Measurements from ENCODE around the gene B3GALNT2.
"Not testable (repeated sequence)": the region's sequence is repeated elsewhere in the genome, so short reads cannot be mapped to it uniquely, and the experiment has no call there.

B3GALNT2 gene

GRCh38 chr1:235503403-235504121 lies 690 bp downstream of the B3GALNT2 start:
- DNase-seq (ENCODE audit: low read depth), result no peak

- no peak for DNase-seq (ENCODE audit: low read depth)
Observed at GRCh38 chr1:235502601-235503402, 1.4 kb downstream of the B3GALNT2 start.

DNA sequence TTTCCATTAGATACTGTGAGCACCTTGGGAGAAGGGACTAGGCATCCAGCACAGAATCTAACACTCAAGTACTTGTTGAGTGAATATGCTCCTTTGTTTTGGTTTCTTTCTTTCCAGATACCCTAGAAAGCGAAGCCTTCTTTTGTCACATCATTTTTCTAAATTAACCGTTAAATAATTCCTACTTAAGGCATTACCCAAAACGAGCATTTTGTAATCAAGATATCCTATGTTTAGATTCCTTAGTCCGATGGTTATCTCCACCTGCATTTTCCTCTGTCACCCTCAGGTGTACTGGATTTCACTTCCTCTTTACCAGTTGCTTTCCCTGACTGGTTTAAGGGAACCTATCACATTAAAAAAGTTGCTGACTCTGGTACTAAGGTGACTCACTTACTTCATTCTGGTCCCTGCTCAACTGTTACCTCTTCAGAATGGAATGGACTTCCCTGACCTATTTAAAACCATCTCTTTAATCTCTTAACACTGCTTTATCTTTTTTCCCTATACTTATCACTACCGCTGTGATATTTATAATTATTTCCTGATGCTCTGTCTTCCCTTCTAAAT lies 3.2 kb downstream of the B3GALNT2 start:
- no peak for DNase-seq (ENCODE audit: low read depth)

DNA sequence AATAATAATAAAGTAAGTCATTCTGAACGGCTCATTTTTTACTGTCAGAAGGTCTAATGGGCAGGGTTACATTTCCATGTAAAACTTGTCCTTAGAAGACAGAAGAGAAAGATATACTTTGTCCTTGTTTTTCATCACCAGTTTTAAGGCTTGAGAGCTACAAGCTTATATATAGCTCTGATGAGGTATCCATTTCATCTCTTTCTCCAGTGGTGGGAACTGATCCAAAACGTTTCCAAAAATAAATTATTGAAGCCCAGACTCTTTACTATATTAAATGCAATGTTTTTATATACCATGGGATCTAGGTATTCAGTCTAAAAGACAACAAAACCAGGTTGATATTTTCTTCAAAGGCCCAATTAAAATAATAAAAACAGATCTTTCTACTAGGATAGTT lies 8.7 kb downstream of the B3GALNT2 start:
- DNase-seq (ENCODE audit: low read depth), result no peak

DNA sequence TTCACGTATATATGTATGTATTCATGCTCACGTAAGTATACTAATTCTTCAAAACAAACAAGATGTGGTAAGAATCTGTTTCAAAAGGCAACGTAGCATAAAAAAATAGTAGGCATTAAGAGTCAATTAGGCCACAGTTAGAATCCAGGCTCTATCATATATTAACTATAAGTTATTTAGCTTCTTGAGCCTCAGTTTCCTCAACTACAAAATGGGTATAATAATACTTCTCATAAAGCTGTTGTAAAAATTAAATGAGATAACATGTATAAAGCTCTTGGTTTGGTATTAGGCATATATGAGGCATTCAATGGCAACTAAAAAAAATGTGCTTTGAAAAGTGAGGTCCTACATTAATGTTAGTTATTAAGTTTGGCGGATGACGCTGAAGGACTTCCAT lies 9.2 kb downstream of the B3GALNT2 start:
- no peak for DNase-seq (ENCODE audit: low read depth)

DNA sequence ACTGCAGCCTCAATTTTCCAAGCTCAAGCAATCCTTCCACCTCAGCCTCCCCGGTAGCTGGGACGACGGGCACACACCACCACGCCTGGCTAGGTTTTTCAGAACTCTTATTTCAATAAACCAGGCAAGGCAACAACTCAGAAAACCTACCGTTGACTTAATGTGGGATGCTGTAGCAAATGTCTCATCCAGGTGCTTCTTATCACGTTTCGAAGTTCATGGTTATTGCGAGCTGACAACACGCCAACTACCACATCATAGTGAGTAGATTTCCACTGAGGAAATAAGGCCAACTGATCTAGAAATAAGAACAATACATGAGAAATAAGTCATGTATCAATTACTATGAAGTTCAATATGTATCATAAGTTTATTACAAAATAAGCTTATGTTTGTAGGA lies 9.7 kb downstream of the B3GALNT2 start:
- no peak for DNase-seq (ENCODE audit: low read depth)

DNA sequence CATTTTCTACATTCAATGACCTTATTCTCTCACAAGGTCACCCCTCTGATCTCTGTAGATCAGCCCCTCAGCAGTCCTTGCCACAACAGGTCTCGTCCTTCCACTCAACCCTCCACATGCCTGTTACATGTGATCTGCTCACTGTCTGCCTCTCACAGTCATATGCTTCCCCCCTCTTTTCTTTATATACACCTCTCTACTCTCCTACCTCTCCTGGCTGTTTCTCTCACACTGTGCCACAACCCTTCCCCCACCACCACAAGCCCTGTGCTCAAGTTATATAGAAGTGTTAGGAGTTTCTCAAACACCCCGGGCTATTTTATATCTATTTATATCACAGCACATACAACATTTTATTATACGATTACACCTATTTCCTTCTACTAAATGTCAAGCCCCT lies 12.6 kb downstream of the B3GALNT2 start:
- no peak for DNase-seq (ENCODE audit: low read depth)

- no peak for DNase-seq (ENCODE audit: low read depth)
Observed at GRCh38 chr1:235486321-235486720, 17.9 kb downstream of the B3GALNT2 start.

- DNase-seq (ENCODE audit: low read depth), result no peak
Observed at GRCh38 chr1:235485558-235485957, 18.7 kb downstream of the B3GALNT2 start.

DNA sequence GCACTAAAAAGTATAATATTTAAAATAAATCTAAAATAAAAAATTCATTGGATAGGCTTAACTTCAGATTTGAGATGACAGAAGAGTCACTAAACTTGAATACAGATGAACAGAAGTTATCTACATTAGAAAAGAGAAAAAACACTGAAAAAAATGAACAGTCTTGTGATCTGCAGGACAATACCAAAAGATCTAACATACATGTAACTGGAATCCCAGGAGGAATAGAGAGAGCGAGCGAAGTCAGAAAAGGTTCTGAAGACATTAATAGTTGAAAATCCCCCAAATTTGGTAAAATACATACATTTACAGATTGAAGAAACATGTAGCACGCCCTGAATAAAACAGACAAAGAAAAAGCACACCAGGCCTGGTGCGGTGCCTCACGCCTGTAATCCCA lies 21.2 kb downstream of the B3GALNT2 start:
- no peak for DNase-seq (ENCODE audit: low read depth)

DNA sequence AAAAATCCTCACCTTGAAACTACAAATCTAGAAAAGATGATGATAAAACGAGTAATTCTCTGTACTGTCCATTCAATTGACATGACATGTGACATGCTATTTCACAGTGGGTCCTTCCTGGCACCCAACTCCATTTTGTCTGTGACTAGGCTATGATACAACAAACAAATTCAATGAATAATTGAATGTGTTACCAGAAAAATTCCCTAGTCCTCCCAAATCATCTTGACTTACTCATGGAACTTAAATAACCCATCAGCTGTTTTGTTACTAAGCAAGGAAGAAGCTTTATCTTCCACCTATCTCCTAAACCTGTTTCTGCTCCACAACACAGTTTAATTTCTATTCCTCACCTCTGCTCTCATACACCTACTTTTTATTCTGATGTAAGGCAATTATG lies 30.4 kb downstream of the B3GALNT2 start:
- no peak for DNase-seq (ENCODE audit: low read depth)

- DNase-seq (ENCODE audit: low read depth), result no peak
Observed at GRCh38 chr1:235470741-235471439, 33.4 kb downstream of the B3GALNT2 start.

- not testable (repeated sequence) for DNase-seq (ENCODE audit: low read depth)
Observed at GRCh38 chr1:235469897-235470296, 34.4 kb downstream of the B3GALNT2 start.

DNA sequence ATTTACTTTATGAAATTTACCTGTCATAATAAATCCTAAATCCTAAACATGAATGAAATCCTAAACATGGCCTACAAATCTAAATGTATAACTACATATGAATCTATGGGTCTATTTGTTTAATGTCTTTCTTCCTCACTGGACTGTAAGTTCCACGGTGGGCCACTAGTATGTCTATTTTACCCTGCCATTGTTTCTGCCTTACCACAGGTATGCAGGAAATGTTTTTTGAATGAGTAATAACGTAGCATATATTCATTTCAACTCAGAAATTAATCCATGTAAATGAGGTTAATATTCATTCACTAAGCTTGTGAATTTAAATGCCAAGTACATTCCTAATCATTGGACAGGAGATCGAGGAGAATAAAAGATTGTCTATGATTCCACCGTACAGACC lies 35.3 kb downstream of the B3GALNT2 start:
- DNase-seq (ENCODE audit: low read depth), result no peak

DNA sequence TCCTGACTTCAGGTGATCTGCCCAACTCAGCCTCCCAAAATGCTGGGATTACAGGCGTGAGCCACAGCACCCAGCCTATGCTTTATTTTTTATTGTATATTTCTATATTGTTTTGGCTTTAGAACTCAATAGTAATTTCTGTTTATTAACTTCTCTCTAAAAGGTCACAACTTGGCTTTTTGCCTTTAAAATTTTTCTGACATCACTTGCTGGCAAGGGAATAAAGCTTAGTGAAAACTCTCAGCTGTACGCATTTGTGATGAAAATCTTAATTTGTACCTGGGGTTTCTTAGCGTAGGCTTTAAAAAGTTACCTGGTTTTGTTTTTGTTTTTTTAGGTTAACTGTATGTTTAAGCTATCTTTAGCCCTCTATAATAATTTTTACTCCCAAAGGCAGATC lies 36.2 kb downstream of the B3GALNT2 start:
- DNase-seq (ENCODE audit: low read depth), result no peak

GRCh38 chr1:235465066-235465465 lies 39.2 kb downstream of the B3GALNT2 start:
- DNase-seq (ENCODE audit: low read depth), result no peak

GRCh38 chr1:235462832-235463231 lies 41.4 kb downstream of the B3GALNT2 start:
- DNase-seq (ENCODE audit: low read depth), result not testable (repeated sequence)

DNA sequence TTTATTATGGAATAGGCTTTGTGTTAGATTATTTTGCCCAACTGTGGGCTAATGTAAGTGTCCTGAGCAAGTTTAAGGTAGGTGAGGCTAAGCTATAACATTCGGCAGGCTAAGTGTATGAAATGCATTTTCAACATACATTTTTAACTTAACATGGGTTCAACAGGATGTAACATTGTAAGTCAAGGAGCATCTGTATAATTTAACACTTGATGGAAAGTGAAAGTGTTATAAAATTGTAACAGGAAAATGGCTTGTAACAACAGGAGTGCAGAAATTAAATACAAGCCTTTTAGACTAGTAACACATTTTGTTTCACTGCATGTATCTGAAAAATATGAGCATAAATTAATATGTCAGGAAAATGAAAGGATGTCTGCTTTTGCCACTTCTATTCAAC lies 42.3 kb downstream of the B3GALNT2 start:
- DNase-seq (ENCODE audit: low read depth), result no peak

- no peak for DNase-seq (ENCODE audit: low read depth)
Observed at GRCh38 chr1:235460770-235461169, 43.5 kb downstream of the B3GALNT2 start.

DNA sequence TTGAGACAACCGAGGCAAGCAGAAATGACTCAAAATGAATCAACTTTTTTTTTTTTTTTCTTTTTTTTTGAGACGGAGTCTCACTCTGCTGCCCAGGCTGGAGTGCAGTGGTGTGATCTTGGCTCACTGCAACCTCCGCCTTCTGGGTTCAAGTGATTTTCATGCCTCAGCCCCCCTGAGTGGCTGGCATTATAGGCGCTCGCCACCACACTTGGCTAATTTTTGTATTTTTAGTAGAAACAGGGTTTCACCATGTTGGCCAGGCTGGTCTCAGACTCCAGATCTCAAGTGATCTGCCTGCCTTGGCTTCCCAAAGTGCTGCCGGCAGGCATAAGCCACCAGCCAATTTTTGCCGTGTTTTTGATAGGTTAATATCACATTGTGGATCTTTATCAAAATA lies 46.4 kb downstream of the B3GALNT2 start:
- DNase-seq (ENCODE audit: low read depth), result not testable (repeated sequence)

DNA sequence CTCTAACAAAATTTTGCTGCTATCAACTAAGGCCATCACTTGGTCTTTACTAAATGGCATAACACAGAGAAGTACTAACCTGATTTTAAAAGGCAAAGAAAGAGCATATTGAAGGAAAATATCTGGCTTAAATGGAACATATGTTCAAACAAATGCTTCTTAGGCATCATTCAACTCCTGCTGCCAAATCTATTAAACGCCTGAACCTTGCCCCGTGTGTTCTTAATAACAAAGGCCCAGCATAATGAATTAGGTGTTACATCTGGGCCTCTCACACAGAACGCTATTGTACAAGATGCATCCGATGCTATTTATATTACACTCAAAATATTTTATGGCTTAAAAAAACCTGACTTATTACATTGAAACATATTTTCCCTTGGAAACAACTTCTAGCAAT lies 48.4 kb downstream of the B3GALNT2 start:
- DNase-seq (ENCODE audit: low read depth), result no peak

DNA sequence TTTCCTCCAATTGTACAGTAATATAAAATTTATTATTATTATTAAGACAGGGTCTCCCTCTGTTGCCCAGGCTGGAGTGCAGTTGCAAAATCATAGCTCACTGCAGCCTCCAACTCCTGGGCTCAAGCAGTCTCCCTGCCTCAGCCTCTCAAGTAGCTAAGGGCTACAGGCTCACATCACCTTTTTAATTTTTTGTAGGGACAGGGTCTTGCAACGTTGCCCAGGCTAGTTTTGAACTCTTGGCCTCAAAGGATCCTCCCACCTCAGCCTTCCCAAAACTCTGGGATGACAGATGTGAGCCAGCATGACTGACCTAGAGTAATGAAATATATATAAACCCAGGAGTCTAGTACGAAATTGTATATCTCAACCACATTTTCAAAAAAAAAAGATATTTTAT lies 49.2 kb downstream of the B3GALNT2 start:
- DNase-seq (ENCODE audit: low read depth), result no peak

DNA sequence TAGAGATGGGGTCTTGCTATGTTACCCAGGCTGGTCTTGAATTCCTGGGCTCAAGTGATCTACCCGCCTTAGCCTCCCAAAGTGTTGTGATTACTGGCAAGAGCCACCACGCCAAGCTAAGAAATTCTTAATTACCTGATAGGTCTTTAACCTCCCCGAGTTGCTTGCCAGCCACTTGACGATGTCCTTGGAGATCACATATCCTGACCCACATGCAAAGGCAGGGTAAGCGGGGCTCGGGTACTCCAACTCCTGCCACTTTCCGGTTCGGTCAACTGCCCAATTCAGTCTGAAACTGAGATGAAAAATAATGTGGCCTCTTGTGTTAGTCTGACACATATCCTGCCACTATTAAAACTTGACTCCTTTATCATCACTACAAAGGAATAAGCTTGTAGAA lies 50.2 kb downstream of the B3GALNT2 start:
- DNase-seq (ENCODE audit: low read depth), result no peak

Data from stimulated activated CD4-positive, alpha-beta T cell treated with anti-CD3 and anti-CD28 coated beads, Interleukin-2, amount 100 ng/mL, for 4 hours (primary cell).